GM12878 (cell line): ENCODE data around the gene ARL6. TPM values are rescaled to one million over a fixed set of nuclear protein-coding genes. Genes with fewer than 3 reads are reported as not detected.

Experiments
- polyA plus RNA-seq, 11 experiments: library from polyadenylated mRNA; depleted of rRNA in 4 of 11; unstranded in 6 of 11; stranded (reverse) in 5 of 11; fragments of >200 nt; fragmentation: Nextera tagmentation in 4 of 11; fragmentation: Illumina TruSeq in 1 of 11; extraction: Ambion mirVana in 4 of 11; extraction: Trizol in 1 of 11; gene quantifications; 1 replicate in 1 of 11; 2 replicates in 10 of 11; pipeline versions ENCODE4 v1.2.1 to v1.2.3, GENCODE V29; 2011 to 2016; ENCODE audit warnings: inconsistent platforms in 2 of 11, missing spikeins in 2 of 11, low read depth in 1 of 11
- total RNA-seq, 4 experiments: library from RNA; depleted of rRNA in 3 of 4; stranded (reverse); fragments of >200 nt in 3 of 4; fragmentation: Illumina TruSeq in 1 of 4; extraction: Trizol in 1 of 4; gene quantifications; 2 replicates each; pipeline versions ENCODE4 v1.2.1 to v1.2.3, GENCODE V29; 2013 to 2021
- TF ChIP-seq, protein P1 (sequence below): fragments of 450-650 bp; formaldehyde crosslinking; IDR thresholded peaks from 2 replicates; pipeline ENCODE4 v1.4.0; 2022; ENCODE audit warnings: mild to moderate bottlenecking, moderate library complexity
- TF ChIP-seq, protein P2 (sequence below): IDR thresholded peaks from 2 replicates; pipeline ENCODE4 v1.6.1; 2011; ENCODE audit warnings: borderline replicate concordance, low read depth, mild to moderate bottlenecking, moderate library complexity, mixed read lengths, low read length; ENCODE audit not compliant: insufficient read depth; ENCODE audit errors: extremely low read length
- TF ChIP-seq, protein P3 (sequence below): fragments of 450-650 bp; IDR thresholded peaks from 2 replicates; pipeline ENCODE4 v1.6.1; 2018; ENCODE audit warnings: mild to moderate bottlenecking, low read depth, moderate library complexity; ENCODE audit not compliant: partially characterized antibody

ARL6 gene
- total and polyA plus RNA-seq, 10 of the 15 experiments (the other 5 are each of a cell fraction or from before 2014, with no cell fraction given) = 2.0 to 7.3 (median 4.3) TPM

DNA sequence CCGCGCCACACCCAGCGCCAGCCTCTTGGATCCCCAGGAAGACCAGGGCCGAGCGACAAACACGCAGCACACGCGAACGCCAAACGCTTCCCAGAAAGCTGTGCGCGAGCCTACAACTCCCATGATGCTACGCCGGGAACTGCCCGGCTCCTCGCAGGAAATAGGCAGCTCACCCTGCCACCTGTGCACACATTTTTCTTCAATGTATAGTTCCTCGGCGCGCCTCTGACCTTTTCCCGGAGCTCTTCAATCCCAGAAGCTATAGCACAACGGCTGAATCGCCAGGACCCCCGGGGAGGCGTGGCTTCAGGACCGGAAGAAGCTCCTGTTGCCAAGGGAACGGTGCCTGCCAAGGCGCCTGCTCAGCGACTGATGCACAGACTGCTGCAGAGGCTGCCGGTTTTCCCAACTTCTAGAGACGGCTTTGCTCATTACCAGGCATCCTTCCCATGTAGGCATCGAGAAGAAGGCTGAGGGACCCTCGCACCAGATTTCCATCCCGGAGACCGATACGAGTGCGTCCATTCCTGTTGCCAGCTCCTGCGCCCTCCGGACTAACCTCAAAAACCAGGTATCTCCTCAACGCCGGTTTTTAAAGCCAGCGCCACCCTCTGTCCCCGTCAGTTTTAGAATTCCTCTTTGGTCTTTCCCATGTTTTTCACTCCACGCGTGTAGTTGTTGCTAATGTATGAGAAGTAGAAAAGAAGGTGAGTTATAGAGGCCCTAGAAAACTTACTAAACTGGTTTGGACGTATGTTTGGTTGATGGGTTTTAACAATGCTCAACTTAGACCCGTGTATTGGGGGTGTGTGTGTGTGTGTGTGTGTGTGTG lies at the start of gene ARL6 (continued):
- TF ChIP-seq, protein P1, sequence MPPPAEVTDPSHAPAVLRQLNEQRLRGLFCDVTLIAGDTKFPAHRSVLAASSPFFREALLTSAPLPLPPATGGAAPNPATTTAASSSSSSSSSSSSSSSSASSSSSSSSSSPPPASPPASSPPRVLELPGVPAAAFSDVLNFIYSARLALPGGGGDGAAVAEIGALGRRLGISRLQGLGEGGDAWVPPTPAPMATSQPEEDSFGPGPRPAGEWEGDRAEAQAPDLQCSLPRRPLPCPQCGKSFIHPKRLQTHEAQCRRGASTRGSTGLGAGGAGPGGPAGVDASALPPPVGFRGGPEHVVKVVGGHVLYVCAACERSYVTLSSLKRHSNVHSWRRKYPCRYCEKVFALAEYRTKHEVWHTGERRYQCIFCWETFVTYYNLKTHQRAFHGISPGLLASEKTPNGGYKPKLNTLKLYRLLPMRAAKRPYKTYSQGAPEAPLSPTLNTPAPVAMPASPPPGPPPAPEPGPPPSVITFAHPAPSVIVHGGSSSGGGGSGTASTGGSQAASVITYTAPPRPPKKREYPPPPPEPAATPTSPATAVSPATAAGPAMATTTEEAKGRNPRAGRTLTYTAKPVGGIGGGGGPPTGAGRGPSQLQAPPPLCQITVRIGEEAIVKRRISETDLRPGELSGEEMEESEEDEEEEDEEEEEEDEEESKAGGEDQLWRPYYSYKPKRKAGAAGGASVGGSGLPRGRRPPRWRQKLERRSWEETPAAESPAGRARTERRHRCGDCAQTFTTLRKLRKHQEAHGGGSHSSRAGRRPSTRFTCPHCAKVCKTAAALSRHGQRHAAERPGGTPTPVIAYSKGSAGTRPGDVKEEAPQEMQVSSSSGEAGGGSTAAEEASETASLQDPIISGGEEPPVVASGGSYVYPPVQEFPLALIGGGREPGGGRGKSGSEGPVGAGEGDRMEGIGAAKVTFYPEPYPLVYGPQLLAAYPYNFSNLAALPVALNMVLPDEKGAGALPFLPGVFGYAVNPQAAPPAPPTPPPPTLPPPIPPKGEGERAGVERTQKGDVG (CRISPR knock-in tag) = no peak
- TF ChIP-seq, protein P2, sequence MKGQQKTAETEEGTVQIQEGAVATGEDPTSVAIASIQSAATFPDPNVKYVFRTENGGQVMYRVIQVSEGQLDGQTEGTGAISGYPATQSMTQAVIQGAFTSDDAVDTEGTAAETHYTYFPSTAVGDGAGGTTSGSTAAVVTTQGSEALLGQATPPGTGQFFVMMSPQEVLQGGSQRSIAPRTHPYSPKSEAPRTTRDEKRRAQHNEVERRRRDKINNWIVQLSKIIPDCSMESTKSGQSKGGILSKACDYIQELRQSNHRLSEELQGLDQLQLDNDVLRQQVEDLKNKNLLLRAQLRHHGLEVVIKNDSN = no peak
- TF ChIP-seq, protein P3, sequence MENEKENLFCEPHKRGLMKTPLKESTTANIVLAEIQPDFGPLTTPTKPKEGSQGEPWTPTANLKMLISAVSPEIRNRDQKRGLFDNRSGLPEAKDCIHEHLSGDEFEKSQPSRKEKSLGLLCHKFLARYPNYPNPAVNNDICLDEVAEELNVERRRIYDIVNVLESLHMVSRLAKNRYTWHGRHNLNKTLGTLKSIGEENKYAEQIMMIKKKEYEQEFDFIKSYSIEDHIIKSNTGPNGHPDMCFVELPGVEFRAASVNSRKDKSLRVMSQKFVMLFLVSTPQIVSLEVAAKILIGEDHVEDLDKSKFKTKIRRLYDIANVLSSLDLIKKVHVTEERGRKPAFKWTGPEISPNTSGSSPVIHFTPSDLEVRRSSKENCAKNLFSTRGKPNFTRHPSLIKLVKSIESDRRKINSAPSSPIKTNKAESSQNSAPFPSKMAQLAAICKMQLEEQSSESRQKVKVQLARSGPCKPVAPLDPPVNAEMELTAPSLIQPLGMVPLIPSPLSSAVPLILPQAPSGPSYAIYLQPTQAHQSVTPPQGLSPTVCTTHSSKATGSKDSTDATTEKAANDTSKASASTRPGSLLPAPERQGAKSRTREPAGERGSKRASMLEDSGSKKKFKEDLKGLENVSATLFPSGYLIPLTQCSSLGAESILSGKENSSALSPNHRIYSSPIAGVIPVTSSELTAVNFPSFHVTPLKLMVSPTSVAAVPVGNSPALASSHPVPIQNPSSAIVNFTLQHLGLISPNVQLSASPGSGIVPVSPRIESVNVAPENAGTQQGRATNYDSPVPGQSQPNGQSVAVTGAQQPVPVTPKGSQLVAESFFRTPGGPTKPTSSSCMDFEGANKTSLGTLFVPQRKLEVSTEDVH = no peak
